Choroid plexus epithelial cell (primary cell): Measurements from ENCODE around the gene ZDHHC24.

ENCODE experiments used
- DNase-seq: peaks from one replicate; pipeline ENCODE4 v3.0.0-alpha.2; 2010; ENCODE audit warnings: low read depth
- H3K4me3 ChIP-seq: 2 replicates; pipeline ENCODE4 v1.5.1; 2011; ENCODE audit warnings: low read depth, mild to moderate bottlenecking, control low read depth, low read length, moderate library complexity
- TF ChIP-seq, protein P1 (sequence below): conservative IDR thresholded peaks from 2 replicates; pipeline ENCODE4 v1.5.1; 2011; ENCODE audit warnings: low read depth, mild to moderate bottlenecking, control low read depth, inconsistent platforms, low read length, moderate library complexity

The ZDHHC24 gene

DNA sequence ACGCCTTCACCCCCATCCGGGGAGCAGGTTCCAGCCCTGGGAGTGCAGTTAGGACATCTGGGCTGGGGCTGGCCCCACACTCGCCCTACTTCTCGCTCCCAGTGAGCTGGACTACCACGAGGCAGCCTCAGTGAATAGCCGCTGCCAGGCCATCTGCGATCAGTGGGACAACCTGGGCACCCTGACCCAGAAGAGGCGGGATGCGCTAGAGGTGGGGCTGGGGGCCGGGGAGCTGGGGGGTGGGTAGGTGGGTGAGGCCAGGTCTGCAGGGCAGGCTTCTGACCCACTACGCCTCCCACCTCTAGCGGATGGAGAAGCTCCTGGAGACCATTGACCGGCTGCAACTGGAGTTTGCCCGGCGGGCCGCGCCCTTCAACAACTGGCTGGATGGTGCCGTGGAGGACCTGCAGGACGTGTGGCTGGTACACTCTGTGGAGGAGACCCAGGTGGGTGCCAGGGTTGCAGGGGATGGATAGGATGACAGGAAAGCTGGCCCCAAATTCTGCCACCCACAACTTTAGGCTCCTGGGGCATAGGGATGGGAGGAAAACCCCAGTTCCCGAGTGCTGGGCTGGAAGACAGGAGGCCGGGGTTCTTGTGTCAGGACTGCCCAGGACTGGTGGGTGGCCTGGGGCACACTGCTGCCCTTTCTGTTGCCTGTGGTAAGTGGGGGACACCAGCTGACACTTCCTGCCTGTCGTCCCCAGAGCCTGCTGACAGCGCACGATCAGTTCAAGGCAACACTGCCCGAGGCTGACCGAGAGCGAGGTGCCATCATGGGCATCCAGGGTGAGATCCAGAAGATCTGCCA lies 14.2 kb upstream of the ZDHHC24 start:
- DNase-seq, result no peak
- TF ChIP-seq, protein P1, sequence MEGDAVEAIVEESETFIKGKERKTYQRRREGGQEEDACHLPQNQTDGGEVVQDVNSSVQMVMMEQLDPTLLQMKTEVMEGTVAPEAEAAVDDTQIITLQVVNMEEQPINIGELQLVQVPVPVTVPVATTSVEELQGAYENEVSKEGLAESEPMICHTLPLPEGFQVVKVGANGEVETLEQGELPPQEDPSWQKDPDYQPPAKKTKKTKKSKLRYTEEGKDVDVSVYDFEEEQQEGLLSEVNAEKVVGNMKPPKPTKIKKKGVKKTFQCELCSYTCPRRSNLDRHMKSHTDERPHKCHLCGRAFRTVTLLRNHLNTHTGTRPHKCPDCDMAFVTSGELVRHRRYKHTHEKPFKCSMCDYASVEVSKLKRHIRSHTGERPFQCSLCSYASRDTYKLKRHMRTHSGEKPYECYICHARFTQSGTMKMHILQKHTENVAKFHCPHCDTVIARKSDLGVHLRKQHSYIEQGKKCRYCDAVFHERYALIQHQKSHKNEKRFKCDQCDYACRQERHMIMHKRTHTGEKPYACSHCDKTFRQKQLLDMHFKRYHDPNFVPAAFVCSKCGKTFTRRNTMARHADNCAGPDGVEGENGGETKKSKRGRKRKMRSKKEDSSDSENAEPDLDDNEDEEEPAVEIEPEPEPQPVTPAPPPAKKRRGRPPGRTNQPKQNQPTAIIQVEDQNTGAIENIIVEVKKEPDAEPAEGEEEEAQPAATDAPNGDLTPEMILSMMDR, result no peak
- H3K4me3 ChIP-seq, result no peak overlapping the region

DNA sequence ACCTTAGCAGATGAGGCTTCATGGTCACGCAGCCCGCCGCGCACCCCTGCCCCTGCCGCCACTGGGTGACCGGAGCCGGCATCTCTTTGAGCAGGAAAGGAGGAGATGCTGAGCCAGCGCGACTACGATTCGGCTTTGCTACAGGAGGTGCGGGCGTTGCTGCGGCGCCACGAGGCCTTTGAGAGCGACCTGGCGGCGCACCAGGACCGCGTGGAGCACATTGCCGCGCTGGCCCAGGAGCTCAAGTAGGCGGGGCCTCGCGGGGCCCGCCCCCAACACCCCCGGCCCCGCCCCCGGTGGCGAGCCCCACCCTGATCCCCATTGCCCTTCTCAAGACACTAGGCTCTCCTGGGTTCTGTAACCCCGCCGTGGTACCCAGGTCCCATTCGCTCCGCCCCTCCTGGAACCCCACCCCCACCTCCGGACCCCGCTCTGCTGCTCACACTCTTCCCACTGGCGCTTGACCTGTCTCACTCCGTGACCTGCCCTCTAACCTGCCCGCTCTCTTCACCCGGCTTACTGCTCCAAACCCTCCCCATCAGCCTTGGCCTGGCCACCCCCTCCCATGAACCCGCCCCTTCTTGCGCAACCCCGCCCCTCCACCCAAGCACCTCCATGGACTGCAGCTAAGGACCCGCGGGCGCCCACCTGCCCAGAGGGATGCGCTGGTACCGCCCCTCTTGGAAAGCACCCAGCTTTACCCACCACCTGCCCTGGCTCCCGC lies 13.5 kb upstream of the ZDHHC24 start:
- no peak for DNase-seq
- TF ChIP-seq, protein P1, result no peak
- no peak overlapping the region for H3K4me3 ChIP-seq

DNA sequence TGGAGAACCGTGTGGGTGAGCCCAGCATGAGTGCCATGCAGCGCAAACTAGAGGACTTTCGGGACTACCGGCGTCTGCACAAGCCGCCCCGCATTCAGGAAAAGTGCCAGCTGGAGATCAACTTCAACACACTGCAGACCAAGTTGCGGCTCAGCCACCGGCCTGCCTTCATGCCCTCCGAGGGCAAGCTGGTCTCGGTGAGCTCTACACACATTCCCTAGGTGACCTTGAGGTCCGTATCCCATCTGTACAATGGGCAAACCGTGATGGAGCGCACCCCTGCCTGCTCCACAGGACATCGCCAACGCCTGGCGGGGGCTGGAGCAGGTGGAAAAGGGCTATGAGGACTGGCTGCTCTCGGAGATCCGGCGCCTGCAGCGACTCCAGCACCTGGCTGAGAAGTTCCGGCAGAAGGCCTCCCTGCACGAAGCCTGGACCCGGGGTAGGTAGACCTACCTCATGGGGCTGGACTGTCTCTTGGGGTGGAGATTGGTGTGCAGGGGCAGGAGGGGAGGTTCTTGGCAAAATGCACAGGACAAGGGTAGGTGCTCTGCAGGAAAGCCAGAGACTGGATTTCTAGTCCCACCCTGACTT lies 12.0 kb upstream of the ZDHHC24 start:
- DNase-seq, result no peak
- no peak overlapping the region for H3K4me3 ChIP-seq
- TF ChIP-seq, protein P1, result no peak

DNA sequence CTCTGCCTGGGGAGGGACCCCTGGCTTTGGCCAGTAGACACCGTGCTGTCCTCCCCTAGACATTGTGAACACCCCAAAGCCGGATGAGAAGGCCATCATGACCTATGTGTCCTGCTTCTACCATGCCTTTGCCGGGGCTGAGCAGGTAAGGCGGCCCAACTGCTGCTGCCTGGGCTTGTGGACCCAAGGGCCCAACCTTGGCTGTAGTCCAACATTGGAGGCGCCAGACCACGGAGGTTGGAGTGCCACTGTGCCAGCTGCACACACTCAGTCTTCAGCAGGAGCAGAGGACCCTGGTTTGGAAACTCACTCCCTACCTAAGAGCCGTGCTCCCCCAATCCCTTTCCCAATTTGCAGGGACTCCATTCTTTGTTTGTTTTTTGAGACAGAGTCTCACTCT lies 10.2 kb upstream of the ZDHHC24 start:
- TF ChIP-seq, protein P1, result no peak
- no peak for DNase-seq
- H3K4me3 ChIP-seq, result no peak overlapping the region

DNA sequence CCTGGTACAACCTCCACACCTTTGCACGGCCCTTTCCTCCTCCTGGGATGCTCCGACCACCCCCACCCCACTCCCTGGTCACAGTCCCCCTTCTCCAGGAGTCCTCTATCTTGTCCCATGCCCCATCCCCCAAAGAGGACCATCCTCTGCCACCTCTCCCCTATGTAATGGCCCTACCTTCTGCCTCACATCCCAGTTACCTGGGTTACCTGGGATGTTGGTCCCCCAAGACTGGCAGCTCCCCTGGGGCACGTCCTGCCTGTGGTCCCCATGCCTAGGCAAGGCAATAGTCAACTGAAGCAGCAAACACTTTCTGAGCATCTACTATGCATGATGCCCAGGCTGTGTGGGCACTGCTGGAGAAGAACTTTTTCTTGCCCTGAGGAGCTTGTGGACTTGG lies 9.6 kb upstream of the ZDHHC24 start:
- TF ChIP-seq, protein P1, result no peak
- no peak overlapping the region for H3K4me3 ChIP-seq
- DNase-seq, result no peak

DNA sequence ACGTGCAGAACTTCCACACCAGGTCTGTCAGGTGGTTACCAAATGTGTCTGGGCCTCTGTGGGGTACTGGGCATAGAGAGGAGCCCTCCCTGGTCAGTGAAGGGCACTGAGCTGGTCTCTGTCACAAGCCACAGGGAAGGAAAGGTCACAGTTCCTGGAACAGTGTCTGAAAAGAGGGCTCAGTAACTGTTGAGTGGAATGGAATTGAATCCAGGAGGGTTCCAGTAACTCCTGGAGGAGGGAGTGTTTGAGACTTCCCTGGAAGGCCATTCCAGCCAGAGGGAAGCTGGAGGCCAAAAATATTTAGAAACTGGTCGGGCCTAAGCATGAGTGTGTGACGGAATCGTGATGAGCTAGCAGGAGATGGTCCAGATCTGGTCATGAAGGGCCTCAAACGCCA lies 8.8 kb upstream of the ZDHHC24 start:
- no peak overlapping the region for H3K4me3 ChIP-seq
- TF ChIP-seq, protein P1, result no peak
- DNase-seq, result no peak
